ENCODE data around the gene ZYG11B. TPM values are rescaled to one million over a fixed set of nuclear protein-coding genes. Genes with fewer than 3 reads are reported as not detected.
"Not testable (repeated sequence)": the region's sequence is repeated elsewhere in the genome, so short reads cannot be mapped to it uniquely, and the experiment has no call there.

The ZYG11B gene
- total and polyA plus RNA-seq, 12 donors, result 9.1 to 84.3 (median 63.6) TPM

- DNase-seq (no peak), ATAC-seq (no peak)
- no peaks in the 10 kb centered on the region for H3K4me1 ChIP-seq
- no peaks in the 10 kb centered on the region for H3K9me3 ChIP-seq
- peaks cover 0 to 6% (median 0%) of the 10 kb centered on the region in 7 donors for H3K27me3 ChIP-seq
- no peak overlapping the region for H3K4me3 ChIP-seq
- no peaks in the 10 kb centered on the region for H3K36me3 ChIP-seq
- intact Hi-C loops (cut with DNase I), result no loop called here
- no peak for TF ChIP-seq CTCF (IDR thresholded peaks at IDR 0.05)
- H3K27ac ChIP-seq, result no peak overlapping the region
- WGBS, 2 donors, result 88 to 92% methylated on average over 4 of the region's 4 CpGs
Measured at GRCh38 chr1:52856026-52856425, 129.8 kb downstream of the ZYG11B start.

GRCh38 chr1:52857443-52857842 lies 131.2 kb downstream of the ZYG11B start:
- ATAC-seq, result no peak
- intact Hi-C loops (cut with DNase I), result no loop called here

GRCh38 chr1:52862666-52863458 lies 136.6 kb downstream of the ZYG11B start:
- no peak overlapping the region for H3K27ac ChIP-seq
- no peaks in the 10 kb centered on the region for H3K4me1 ChIP-seq
- no peak for TF ChIP-seq CTCF (IDR thresholded peaks at IDR 0.05)
- H3K27me3 ChIP-seq, result no peaks in the 10 kb centered on the region
- intact Hi-C loops (cut with DNase I), result no loop called here
- no peaks in the 10 kb centered on the region for H3K36me3 ChIP-seq
- no peak for DNase-seq
- WGBS, 2 donors, result 46 to 80% methylated on average over 2 of the region's 2 CpGs
- H3K4me3 ChIP-seq, result no peak overlapping the region
- no peaks in the 10 kb centered on the region for H3K9me3 ChIP-seq
- ATAC-seq, result no peak

More at GRCh38 chr1:52857443-52857842, 131.2 kb downstream of the ZYG11B start:
- Histone ChIP-seq H3K9me3 (no peaks in the 10 kb centered on the region), H3K27me3 (peaks cover 0 to 6% (median 0%) of the 10 kb centered on the region in 7 donors), H3K36me3 (no peaks in the 10 kb centered on the region), H3K4me3 (no peak overlapping the region), H3K27ac (no peak overlapping the region), H3K4me1 (no peaks in the 10 kb centered on the region)
- WGBS, 2 donors, result 79 to 87% methylated on average over 4 of the region's 4 CpGs
- DNase-seq, result no peak
- no peak for TF ChIP-seq CTCF (IDR thresholded peaks at IDR 0.05)

GRCh38 chr1:52867087-52867863 lies 141.0 kb downstream of the ZYG11B start:
- no peak for DNase-seq
- H3K4me1 ChIP-seq, result no peaks in the 10 kb centered on the region
- 83 to 94% methylated on average over 2 of the region's 2 CpGs for WGBS, 2 donors
- no peaks in the 10 kb centered on the region for H3K36me3 ChIP-seq
- no peak overlapping the region for H3K27ac ChIP-seq
- ATAC-seq, result no peak
- intact Hi-C loops (cut with DNase I), result no loop called here
- no peaks in the 10 kb centered on the region for H3K9me3 ChIP-seq
- peaks cover 0 to 5% (median 0%) of the 10 kb centered on the region in 7 donors for H3K27me3 ChIP-seq
- TF ChIP-seq CTCF (IDR thresholded peaks at IDR 0.05), result no peak
- H3K4me3 ChIP-seq, result no peak overlapping the region

GRCh38 chr1:52869727-52870126 lies 143.5 kb downstream of the ZYG11B start:
- DNase-seq; ATAC-seq; H3K4me1 ChIP-seq; H3K4me3 ChIP-seq; intact Hi-C loops (cut with DNase I); H3K27ac ChIP-seq; H3K9me3 ChIP-seq; H3K27me3 ChIP-seq; H3K36me3 ChIP-seq: not testable (repeated sequence)
- 96% methylated on average over 21 to 26 of the region's 29 CpGs for WGBS, 2 donors

All from heart right ventricle (tissue), 16 donors.